ENCODE results near the gene TTYH3. TPM values are rescaled to one million over a fixed set of nuclear protein-coding genes. Genes with fewer than 3 reads are reported as not detected.
A peak's percentile ranks its signal among the peaks of the same experiment; 100 is the strongest.

The TTYH3 gene
- total and polyA plus RNA-seq, 2 of the 13 experiments (the other 11 are each of a cell fraction or from before 2014, with no cell fraction given) = 26.3 to 50.0 TPM

DNA sequence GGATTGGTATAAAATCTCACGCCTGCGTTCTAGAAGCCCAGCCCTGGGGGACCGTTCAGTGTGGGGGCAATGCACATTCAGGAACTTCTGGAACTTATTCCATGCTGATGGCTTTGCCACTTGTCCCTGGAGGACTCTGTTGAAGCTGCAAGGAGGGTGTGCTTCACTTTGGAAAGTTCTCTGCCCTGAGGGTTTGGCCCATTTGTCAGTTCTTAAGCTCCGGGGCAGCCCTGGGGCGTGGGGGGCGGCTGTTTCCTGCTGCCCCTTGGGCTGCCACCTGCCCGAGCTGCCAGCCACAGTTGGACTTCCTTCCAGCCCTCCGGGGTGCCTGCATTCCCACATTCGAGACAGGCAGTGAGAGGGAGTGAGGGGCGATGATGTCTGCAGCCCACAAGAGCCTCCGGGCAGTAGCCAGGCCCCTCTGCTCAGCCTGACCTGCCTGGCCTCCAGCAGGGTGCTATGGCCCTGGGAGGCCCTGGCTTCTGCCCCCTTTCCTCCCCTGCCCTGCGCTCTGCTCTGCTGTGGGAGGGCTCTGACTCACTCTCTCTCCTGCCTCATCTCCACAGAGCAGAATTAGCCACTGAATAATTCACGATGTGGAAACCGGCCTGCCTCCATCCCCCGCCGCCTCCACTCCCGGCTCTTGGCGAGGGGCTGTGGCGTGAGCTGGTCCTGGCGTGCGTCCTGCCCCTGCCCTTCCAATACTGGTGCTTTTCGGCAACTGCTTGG, 1.9 kb downstream of the TTYH3 start (continued):
- TF ChIP-seq, protein P1, sequence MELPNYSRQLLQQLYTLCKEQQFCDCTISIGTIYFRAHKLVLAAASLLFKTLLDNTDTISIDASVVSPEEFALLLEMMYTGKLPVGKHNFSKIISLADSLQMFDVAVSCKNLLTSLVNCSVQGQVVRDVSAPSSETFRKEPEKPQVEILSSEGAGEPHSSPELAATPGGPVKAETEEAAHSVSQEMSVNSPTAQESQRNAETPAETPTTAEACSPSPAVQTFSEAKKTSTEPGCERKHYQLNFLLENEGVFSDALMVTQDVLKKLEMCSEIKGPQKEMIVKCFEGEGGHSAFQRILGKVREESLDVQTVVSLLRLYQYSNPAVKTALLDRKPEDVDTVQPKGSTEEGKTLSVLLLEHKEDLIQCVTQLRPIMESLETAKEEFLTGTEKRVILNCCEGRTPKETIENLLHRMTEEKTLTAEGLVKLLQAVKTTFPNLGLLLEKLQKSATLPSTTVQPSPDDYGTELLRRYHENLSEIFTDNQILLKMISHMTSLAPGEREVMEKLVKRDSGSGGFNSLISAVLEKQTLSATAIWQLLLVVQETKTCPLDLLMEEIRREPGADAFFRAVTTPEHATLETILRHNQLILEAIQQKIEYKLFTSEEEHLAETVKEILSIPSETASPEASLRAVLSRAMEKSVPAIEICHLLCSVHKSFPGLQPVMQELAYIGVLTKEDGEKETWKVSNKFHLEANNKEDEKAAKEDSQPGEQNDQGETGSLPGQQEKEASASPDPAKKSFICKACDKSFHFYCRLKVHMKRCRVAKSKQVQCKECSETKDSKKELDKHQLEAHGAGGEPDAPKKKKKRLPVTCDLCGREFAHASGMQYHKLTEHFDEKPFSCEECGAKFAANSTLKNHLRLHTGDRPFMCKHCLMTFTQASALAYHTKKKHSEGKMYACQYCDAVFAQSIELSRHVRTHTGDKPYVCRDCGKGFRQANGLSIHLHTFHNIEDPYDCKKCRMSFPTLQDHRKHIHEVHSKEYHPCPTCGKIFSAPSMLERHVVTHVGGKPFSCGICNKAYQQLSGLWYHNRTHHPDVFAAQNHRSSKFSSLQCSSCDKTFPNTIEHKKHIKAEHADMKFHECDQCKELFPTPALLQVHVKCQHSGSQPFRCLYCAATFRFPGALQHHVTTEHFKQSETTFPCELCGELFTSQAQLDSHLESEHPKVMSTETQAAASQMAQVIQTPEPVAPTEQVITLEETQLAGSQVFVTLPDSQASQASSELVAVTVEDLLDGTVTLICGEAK (IDR thresholded peaks at IDR 0.05) = no peak
- TF ChIP-seq, protein P1 (CRISPR knock-in tag; IDR thresholded peaks at IDR 0.05) = peak; percentile 40; the same call in 1 of the 2 replicates
- TF ChIP-seq, protein P2, sequence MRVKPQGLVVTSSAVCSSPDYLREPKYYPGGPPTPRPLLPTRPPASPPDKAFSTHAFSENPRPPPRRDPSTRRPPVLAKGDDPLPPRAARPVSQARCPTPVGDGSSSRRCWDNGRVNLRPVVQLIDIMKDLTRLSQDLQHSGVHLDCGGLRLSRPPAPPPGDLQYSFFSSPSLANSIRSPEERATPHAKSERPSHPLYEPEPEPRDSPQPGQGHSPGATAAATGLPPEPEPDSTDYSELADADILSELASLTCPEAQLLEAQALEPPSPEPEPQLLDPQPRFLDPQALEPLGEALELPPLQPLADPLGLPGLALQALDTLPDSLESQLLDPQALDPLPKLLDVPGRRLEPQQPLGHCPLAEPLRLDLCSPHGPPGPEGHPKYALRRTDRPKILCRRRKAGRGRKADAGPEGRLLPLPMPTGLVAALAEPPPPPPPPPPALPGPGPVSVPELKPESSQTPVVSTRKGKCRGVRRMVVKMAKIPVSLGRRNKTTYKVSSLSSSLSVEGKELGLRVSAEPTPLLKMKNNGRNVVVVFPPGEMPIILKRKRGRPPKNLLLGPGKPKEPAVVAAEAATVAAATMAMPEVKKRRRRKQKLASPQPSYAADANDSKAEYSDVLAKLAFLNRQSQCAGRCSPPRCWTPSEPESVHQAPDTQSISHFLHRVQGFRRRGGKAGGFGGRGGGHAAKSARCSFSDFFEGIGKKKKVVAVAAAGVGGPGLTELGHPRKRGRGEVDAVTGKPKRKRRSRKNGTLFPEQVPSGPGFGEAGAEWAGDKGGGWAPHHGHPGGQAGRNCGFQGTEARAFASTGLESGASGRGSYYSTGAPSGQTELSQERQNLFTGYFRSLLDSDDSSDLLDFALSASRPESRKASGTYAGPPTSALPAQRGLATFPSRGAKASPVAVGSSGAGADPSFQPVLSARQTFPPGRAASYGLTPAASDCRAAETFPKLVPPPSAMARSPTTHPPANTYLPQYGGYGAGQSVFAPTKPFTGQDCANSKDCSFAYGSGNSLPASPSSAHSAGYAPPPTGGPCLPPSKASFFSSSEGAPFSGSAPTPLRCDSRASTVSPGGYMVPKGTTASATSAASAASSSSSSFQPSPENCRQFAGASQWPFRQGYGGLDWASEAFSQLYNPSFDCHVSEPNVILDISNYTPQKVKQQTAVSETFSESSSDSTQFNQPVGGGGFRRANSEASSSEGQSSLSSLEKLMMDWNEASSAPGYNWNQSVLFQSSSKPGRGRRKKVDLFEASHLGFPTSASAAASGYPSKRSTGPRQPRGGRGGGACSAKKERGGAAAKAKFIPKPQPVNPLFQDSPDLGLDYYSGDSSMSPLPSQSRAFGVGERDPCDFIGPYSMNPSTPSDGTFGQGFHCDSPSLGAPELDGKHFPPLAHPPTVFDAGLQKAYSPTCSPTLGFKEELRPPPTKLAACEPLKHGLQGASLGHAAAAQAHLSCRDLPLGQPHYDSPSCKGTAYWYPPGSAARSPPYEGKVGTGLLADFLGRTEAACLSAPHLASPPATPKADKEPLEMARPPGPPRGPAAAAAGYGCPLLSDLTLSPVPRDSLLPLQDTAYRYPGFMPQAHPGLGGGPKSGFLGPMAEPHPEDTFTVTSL (CRISPR knock-in tag; IDR thresholded peaks at IDR 0.05; ENCODE audit: borderline replicate concordance) = no peak
- peak; percentile 12; the same call in 1 of the 2 replicates for TF ChIP-seq GABPB1 (CRISPR knock-in tag; IDR thresholded peaks at IDR 0.05)
- peak; percentile 37; the same call in 1 of the 2 replicates for TF ChIP-seq ZFX (CRISPR knock-in tag; IDR thresholded peaks at IDR 0.05; ENCODE audit: low read depth)
- peak; percentile 59; the same call in 1 of the 2 replicates for TF ChIP-seq ZNF556 (CRISPR knock-in tag; IDR thresholded peaks at IDR 0.05; ENCODE audit: borderline replicate concordance)
- no peak for TF ChIP-seq SIX4 (CRISPR knock-in tag; IDR thresholded peaks at IDR 0.05)
- no peak for TF ChIP-seq ZNF547 (CRISPR knock-in tag; IDR thresholded peaks at IDR 0.05)
- TF ChIP-seq MYNN (CRISPR knock-in tag; IDR thresholded peaks at IDR 0.05; ENCODE audit: low read depth) = 0 out of 2 replicates have a peak, but pooled peaks have one; percentile 21
- TF ChIP-seq TBX2 (CRISPR knock-in tag; IDR thresholded peaks at IDR 0.05; ENCODE audit: borderline replicate concordance) = peak; percentile 39; the same call in 1 of the 2 replicates
- no peak for TF ChIP-seq RBM22 (optimal IDR thresholded peaks at IDR 0.05; ENCODE audit: low read length)
- peak; percentile 52; the same call in 1 of the 2 replicates for TF ChIP-seq POLR2G (IDR thresholded peaks at IDR 0.05; ENCODE audit: low read depth, low read length)
- TF ChIP-seq MAZ (IDR thresholded peaks at IDR 0.05; ENCODE audit: borderline replicate concordance, low read depth, low read length) = peak; percentile 25; the same call in 1 of the 2 replicates
- no peak for TF ChIP-seq MAZ (CRISPR knock-in tag; IDR thresholded peaks at IDR 0.05; ENCODE audit: low read depth)

Measured in HepG2 (cell line).